Epidermal melanocyte (primary cell): ENCODE results near the gene TIMM44.

Experiments
- DNase-seq: peaks from one replicate; pipeline ENCODE4 v3.0.0; 2011; ENCODE audit warnings: low spot score; ENCODE audit not compliant: insufficient read length

TIMM44 gene, protein sequence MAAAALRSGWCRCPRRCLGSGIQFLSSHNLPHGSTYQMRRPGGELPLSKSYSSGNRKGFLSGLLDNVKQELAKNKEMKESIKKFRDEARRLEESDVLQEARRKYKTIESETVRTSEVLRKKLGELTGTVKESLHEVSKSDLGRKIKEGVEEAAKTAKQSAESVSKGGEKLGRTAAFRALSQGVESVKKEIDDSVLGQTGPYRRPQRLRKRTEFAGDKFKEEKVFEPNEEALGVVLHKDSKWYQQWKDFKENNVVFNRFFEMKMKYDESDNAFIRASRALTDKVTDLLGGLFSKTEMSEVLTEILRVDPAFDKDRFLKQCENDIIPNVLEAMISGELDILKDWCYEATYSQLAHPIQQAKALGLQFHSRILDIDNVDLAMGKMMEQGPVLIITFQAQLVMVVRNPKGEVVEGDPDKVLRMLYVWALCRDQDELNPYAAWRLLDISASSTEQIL

DNA sequence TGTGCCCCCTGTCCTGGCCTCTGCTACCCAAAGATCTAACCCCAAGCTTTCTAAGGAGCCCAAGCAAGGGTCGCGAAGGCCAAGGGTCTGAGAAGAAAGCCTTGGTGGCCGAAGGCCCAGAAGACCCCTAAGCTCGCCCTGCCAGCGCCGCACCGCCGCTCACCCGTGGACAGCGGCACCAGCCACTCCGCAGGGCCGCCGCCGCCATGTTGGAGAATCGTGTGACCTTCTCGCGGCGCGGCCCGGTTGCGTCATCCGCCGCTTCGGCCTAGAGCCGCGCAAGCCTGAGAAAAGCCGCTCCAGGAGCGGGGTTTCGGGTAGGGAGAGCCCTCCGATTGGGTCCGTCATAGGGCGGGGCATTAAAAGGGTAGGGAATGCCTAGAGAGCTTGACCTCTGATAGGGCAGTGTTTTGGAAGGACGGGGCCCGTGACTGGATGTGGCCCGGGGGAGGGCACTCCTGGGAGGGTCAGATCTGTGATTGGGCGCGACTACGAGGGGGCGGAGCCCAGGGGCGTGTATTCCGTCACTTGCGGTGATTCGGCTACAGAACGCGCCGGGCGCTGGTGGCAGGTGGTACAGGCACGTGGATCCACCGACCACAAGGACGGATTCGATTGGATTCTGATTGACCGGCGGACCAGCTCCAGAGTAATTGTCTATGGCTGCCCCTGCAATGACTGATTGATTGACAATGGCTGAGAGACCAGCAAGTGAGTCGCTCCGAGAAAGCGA is at the start of gene TIMM44:
TSS of gene TIMM44 (minus strand) at position 223 of the 733 bp plus-strand sequence. CDS start at position 208, 15 bp downstream.
- DNase-seq: peak; percentile 91

DNA sequence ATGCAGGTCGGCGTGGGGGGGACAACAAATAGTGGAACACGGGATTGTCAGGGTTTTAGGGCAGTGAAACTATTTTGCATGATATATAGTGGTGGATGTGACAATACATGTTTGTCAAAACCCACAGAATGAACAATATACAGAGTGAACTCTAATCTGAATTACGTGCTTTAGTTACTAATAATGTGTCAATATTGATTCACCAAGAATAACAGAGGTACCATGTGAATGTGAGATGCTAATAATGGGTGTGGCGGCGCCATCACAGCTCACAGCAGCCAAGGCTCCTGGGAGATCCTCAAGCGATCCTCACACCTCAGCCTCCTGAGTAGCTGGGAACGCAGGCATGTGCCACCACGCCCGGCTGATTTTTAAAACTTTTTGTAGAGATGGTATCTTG is 49.1 kb upstream of the TIMM44 start:
- DNase-seq: no peak

DNA sequence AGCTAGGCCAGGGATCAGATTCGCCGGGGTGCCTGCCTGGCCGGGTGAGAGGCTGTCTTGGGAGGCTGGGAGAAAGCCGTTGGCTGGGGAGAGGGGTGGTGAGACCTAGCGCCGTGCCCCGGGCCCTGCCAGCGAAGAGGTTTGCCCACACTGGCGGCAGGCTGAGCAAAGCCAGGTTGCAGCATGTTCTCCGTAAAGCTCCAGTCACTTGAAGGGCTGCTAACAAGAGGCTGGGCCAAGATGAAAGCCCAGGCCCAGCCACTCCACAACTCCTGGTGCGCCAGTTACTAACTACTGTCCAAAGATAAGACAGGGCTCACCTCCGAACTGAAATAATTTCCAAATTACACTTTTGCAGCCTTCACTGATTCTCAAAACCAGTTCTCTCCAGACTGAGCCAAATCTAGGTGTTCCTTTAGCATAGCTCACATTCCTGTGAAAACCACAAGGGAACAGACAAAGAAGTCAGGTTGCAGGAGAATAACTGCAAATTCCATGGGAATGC is 45.7 kb upstream of the TIMM44 start:
- DNase-seq: no peak

DNA sequence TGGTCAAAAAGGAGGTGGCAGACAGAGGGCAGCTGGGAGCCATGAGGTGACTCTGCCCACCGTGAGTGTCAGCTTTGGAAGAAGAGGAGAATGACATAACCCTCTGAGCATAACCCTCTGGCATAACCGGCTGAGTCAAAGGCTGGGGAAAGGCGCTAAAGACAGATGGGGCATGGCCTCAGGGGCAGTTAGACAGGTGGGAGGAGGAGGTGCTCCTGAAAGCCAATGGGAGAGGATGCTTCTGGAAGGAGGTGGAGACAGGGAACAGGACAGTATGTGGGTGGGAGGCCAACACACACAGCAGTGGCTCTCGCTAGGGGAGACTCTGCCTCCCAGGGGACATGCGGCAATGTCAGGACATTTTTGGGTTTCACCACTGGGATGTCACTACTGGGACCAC is 44.8 kb upstream of the TIMM44 start:
- no peak for DNase-seq

DNA sequence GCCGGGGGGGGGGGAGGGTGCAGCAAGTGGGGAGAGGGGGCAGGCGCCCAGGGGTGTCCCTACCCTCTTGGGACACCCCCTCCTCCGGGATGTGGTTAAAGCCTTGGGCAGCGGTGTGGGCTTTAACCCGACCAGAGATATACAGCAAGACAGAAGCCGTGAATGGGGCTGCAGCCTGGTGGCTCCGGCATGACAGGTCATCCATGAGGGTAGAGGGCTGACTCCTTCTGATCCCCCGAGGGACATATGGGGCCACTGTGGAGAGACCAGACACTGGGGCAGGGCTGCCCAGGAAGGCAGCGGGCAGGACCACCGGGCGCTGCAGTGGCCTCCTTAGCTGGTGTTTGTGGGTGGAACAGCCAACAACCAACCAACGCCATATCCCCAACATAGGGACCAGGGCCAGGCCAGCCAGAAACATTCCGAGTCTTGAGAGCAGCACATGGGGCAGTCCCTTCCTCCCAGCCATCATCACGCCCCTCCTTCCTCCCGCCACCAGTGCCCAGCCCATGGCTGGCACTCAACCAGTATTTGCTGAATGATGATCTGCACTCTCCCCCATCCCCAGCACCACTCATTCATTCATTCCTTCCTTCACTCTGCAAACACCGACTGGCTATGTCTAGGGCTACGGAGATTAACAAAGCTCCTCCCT is 43.8 kb upstream of the TIMM44 start:
- no peak for DNase-seq

DNA sequence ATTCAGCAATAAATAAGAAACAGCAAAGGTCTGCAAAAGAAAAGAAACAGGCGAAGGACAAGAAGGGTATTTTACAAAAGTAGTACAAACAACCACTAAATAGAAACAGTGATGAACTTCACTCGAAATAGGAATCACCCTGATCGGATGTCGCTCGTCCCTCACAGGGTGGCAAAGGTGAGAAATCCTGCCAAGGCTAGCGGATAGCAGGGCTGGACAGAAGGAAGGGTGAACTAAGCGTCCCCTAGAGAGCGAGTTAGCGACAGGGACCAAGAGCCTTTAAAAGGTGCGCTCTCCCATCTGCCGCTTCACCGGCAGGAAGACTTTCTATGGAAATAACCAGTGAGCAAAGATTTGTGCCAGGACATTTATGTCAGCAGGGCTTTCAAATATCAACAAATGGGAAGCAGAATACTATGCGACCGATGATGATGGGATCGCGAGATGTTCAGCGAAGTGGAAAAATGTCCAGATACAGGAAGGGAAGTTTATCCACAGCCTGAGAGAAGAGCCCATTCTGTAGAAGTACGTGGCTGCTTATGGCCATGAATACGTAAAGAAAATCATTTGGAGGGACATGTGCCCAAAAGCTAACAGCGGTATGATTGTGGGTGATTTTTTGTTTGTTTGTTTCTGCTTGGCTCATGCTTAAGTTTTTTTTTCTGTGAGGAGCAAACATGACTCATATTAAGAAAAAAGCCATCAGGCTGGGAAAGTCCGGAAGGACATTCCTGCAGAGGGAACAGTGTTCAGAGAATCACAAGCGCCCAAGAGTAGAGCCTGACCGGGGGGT is 43.1 kb upstream of the TIMM44 start:
- no peak for DNase-seq

DNA sequence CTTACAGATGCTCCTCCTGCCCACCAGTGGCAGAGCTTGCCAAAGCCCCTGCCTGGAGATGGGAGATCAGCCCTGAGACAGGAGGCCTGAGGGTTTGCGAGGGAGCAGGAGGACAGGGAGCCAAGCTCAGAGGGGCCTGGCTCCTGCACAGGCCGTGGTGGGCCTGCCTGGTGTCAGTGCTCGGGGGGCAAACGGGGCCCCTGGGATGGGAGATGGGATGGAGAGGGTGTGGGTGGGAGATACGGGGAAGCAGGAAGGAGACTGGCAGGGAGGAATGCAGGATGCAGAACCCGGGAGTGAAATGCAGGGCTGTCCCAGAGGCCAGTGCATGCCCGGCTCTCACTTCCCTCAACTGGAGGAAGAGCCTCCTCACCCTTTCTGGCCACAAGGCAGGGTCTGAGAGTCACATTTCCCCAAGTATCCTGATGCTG is 42.0 kb upstream of the TIMM44 start:
- no peak for DNase-seq

DNA sequence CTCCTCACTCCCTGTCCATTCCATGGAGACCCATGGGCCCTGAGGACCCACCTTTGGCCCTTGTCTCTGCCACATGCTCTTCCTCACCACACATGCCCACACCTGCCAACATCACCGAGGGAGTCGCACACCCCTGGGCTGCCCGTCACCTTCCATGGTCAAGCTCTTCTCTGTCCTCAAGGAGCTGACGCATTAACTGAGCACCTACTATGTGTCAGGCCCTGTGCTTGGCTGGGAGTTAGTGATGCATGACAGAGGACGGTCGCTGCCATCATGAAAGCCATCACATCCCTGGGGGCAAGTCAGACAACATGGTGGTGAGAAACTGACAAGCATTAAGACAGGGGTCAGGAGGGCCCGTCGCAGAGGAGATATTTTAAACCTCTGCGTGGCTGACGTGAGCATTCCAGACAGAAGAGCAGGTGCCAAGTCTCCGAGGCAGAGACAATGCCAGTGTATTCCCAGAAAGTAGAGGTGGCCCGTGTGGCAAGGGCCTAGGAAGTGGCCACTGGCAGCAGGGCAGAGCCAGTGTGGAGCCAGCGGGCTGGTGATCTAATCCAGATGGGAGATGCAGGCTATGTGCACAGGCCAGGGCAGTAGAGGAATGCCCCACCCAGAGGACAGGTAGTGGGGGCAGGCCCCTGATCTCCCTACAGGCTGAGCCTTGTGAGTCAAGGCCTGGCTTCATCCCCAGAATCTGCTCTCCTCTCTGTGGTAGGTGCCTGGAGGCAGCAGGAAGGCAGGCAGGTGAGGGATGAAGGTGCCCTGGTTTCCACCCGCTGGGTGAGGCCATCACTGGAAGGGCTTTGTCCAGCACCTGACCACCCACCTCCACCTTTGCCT is 40.8 kb upstream of the TIMM44 start:
- DNase-seq: no peak

DNA sequence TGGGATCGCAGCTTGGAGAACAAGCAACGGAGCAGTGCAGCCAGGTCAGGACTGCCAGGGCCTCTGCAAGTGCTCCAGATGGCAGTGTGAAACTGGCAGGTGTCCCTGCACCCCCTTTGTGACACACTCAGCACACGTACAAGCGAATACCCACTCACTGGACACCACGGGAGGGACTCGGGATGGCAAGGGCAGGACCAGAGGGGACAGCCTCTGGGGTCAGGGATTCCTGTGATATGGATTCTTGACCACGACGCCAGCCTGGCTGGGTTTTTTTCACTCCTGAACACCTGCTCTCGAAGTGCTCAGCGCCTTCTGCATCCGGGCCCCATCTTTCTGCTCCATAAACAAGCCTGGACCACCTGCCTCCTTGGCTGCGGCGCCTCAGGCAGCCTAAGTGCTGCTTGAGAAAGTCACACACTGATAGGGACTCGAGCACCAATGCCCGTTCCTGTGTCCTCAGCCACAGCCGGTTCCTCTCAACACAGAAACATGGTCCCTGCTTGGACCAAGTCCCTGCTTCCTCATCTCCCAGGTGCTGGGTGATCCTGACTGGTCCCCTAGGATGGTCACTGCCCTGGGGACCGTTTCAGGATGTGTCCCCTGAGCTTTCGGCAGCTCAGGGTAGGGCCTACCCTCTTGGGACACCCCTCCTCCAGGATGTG is 40.0 kb upstream of the TIMM44 start:
- DNase-seq: no peak

DNA sequence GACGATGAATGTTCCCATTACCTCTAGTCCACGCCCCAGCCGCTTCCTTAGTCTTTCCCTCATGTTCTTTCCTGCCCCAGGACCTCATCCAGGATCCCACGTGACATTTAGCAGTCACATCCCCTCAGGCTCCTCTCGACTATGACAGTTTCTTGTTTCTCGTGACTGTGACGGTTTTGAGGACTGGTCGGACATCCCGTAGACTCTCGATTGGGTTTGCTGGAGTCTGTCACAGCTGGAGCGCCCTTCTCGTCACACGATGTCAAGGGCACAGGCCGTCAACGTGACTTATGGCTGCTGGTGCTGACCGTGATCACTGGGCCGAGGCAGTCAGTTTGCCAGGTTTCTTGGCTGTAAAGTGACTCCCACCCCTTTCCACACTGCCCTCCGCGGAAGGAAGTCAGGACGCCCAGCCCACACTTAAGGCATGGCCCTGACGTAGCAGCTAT is 39.2 kb upstream of the TIMM44 start:
- no peak for DNase-seq

DNA sequence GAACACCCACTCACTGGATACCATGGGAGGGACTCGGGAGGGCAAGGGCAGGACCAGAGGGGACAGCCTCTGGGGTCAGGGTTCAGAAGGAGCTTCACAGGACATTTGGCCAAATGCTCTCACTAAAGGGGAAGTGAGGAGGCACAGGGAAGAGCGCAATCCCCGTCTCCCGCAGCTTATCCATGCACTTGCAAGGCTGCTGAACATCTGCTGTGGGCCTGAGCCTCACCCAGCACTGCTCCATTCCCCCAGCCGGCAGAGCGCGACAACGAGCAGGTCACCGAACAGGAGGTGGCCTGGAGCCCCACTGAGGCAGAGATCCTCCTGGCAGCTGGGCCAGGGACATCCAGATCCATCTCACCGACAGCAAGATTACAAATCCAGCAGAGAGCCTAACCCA is 38.6 kb upstream of the TIMM44 start:
- DNase-seq: no peak

DNA sequence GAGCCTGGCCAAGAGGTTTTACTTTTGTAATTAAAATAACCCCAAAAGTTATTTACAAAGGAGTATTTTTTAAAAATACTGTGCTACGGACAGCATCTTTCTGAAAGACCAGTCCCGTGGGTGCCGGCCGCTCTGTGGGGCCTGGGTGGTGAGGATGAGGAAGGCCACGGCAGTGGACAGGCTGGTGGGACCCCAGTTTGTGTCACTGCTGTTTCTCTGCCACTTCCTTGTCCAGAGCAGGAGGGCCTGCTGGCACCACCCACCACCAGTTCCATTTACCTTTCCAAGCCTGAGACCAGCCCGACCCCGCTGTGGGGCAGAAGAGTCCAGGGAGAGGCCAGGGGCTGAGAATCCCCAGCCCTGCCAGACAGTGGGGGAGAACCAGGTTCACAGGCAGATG is 38.2 kb upstream of the TIMM44 start:
- no peak for DNase-seq

DNA sequence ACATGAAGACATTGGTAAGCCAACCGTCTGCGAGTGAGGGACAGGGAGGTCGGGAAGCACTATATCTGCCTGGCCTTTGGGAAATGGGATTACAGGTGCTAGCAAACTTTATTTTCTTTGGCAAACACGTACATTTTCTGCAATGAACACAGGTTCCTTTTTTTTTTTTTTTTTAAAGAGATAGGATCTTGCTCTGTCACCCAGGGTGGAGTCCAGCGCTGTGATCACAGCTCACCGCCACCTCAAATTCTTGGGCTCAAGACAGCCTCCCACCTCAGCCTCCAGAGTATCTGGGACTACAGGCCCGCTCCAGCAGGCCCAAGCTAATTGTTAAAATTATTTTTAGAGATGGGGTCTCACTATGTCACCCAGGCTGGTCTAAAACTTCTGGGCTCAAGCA is 37.7 kb upstream of the TIMM44 start:
- no peak for DNase-seq

DNA sequence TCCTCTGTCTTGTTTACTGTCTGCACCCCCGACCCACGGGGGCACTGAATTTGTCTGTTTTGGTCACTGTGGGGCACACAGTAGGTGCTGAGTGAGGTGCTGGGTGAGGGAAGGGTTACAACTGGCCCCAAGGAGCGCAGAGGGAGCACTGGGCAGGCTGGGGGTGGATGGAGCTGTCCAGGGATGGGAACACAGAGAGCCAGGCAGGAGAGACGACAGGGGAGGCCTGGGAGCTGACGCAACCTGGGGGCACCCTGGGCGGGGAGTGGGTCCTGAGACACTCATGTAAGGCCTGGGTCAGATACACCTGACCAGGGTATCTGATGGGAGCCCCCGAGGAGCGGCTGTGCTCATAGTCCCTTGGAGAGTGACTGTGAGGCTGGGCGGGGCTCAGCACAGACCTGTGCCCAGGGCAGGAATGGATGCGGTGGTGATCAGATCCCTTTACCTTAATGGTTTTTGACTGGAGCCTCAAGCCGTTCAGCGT is 37.2 kb upstream of the TIMM44 start:
- no peak for DNase-seq

DNA sequence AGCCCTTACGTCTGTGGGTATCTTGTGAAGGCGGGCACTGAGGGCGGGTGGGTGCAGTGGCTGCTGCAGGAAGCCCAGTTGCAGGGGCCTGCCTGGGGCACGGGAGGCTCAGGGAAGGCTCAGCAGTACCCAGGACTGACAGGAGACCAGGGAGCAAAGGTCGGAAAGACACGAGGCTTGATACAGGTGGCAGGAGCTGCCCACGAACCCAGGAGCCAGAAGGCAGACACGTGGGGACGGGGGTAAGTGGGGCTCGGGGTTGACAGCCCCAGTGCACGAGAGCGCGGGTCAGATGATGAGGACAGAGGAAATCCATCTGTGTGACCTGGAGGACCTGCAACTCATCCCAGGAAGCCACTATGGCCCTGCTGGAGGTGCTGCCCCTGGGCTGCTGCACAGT is 36.7 kb upstream of the TIMM44 start:
- DNase-seq: no peak

DNA sequence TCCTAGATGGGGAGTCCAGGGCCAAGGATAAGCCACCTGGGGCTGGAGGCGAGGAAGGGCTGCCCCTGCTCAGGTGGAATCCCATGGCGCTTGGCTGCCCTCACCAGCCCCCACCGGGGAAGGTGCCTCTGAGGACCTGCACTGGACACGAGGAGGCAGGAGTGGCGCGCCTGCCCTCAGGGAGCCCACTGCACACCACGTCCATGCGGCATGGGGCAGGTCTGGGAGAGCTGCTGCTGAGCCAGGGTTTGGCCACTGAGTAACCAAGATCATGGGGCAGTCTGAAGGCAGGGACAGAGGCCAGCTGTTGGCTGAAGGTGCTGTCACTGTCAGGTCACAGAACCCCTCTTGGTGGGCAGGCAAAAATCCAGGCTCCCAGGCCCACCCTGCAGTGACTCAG is 36.1 kb upstream of the TIMM44 start:
- no peak for DNase-seq

DNA sequence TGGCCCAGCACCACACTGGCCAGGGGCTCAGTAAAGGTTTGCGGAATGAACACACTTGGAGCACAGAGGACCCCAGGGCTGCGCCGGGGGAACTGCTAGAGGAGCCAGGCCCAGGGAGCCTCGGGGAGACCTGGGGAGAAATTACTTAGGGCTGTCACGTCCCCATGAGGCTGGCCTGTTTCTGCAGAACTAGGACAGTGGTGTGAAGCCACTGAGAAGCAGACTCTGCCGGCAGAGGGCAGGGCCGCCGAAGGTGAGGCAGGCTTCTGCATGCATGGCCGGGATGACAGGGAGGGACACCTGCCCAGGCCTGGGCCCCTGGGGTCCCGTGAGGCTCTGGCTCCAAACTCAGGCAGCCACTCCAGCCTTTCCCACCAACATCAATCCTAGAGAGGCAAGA is 35.5 kb upstream of the TIMM44 start:
- DNase-seq: no peak

DNA sequence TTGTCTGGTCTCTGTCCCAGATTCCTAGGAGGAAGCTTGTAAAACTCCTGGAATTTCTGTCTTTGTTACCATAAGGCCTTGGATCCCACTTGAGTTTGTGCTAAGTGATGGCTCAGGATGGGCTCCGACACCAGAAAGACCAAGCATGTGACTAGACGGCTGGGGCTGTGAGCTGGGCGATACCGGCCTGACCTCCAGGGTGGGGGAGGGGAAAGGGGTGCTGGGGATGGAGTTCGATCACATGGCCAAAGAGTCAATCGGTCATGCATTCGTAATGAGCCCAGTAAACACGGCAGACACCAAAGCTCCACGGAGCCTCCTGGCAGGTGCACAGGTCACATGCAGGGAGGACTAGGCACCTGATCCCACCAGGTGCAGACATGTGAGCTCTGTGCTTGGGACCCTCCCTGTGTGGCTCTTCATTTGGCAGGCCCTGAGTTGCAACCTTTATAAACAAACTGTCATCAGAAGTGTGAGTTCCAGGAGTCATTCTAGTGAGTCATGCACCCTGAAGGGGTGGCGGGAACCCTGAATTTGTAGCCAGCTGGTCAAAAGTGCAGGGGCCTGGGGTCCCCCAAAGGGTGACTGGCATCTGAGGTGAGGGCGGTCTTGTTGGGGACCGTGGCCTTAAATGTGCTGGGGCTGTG is 34.8 kb upstream of the TIMM44 start:
- no peak for DNase-seq

DNA sequence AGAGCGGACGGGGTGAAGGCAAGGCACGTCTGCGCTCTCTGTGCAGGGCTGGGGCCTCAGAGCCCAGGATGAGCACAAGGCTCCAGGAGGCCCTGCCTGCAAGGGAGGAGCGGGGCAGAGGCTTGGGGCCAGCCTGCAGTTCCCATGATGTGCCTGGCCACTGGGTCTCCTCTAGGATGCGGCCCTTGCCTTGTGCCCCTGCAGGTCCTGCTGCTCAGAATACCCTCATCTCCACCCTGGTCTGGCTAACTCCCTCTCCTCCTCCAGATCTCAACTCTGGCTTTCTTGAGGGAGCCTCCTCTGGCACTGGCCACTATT is 34.2 kb upstream of the TIMM44 start:
- DNase-seq: no peak
